Fibroblast of skin of right biceps (primary cell): ENCODE results near the gene KCNQ1OT1.

Experiments used
- DNase-seq: peaks from one replicate; pipeline ENCODE4 v3.0.0-alpha.2; 2013

The KCNQ1OT1 gene

GRCh38 chr11:2718817-2719438 lies 19.1 kb upstream of the KCNQ1OT1 start:
- DNase-seq, result no peak

GRCh38 chr11:2717561-2718325 lies 17.9 kb upstream of the KCNQ1OT1 start:
- DNase-seq, result no peak

- DNase-seq, result no peak
Observed at GRCh38 chr11:2716376-2717095, 16.7 kb upstream of the KCNQ1OT1 start.

GRCh38 chr11:2715716-2716350 lies 16.0 kb upstream of the KCNQ1OT1 start:
- DNase-seq, result no peak

- no peak for DNase-seq
Observed at GRCh38 chr11:2714871-2715270, 15.1 kb upstream of the KCNQ1OT1 start.

GRCh38 chr11:2714463-2714800 lies 14.6 kb upstream of the KCNQ1OT1 start:
- no peak for DNase-seq

- DNase-seq, result peak; percentile 39
Observed at GRCh38 chr11:2713661-2714462, 14.1 kb upstream of the KCNQ1OT1 start.

- DNase-seq, result no peak
Observed at GRCh38 chr11:2713094-2713493, 13.3 kb upstream of the KCNQ1OT1 start.

GRCh38 chr11:2711161-2711560 lies 11.4 kb upstream of the KCNQ1OT1 start:
- DNase-seq, result no peak

- DNase-seq, result peak; percentile 50
Observed at GRCh38 chr11:2709429-2709828, 9.6 kb upstream of the KCNQ1OT1 start.

- DNase-seq, result peak; percentile 26
Observed at GRCh38 chr11:2708757-2709281, 9.0 kb upstream of the KCNQ1OT1 start.

GRCh38 chr11:2708151-2708581 lies 8.4 kb upstream of the KCNQ1OT1 start:
- no peak for DNase-seq

GRCh38 chr11:2707736-2708135 lies 7.9 kb upstream of the KCNQ1OT1 start:
- DNase-seq, result no peak

GRCh38 chr11:2706321-2706720 lies 6.5 kb upstream of the KCNQ1OT1 start:
- no peak for DNase-seq

GRCh38 chr11:2704896-2705606 lies 5.3 kb upstream of the KCNQ1OT1 start:
- DNase-seq, result no peak

GRCh38 chr11:2704356-2704755 lies 4.6 kb upstream of the KCNQ1OT1 start:
- no peak for DNase-seq

GRCh38 chr11:2703363-2704141 lies 3.8 kb upstream of the KCNQ1OT1 start:
- peak; percentile 63 for DNase-seq

- DNase-seq, result no peak
Observed at GRCh38 chr11:2702771-2703362, 3.1 kb upstream of the KCNQ1OT1 start.

GRCh38 chr11:2701898-2702434 lies 2.2 kb upstream of the KCNQ1OT1 start:
- no peak for DNase-seq

GRCh38 chr11:2701230-2701629 lies 1.4 kb upstream of the KCNQ1OT1 start:
- no peak for DNase-seq
